GM18861 (cell line): ENCODE measurements around the gene TGIF2.
"Not testable (repeated sequence)": the region's sequence is repeated elsewhere in the genome, so short reads cannot be mapped to it uniquely, and the experiment has no call there.

Experiments used
- ATAC-seq: cut with Tn5 transposase; IDR thresholded peaks from one replicate; pipeline ENCODE4 v1.9.1; 2021; ENCODE audit not compliant: unreplicated experiment

The TGIF2 gene

DNA sequence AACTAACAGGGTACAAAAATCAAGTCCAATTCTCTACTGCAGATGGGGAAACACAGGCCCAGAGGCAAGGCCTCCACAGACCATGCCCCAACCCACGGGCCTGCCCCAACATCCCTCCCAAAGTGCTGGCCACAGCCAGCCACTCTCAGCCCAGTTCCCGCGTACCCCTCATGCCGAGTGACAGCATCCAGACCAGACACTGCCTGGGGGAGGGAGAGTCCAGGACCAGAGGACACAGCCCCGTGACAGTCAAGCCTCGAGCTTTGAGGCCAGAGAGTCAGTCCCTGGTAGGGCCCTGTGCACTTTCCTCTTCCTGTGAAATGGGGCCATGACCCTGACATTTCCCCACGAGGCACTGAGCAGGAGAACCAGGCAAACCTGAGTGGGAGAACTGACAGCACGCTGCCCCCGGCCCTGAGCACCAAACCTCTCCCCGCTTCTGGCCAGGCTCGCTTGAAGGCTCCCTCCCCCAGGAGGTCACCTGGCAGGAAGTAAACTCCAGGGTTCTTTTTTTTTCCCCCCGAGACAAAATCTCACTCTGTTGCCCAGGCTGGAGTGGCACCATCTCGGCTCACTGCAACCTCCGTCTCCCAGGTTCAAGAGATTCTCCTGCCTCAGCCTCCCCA, 27.2 kb upstream of the TGIF2 start:
- no peak for ATAC-seq

- no peak for ATAC-seq
Measured at GRCh38 chr20:36547186-36548005, 26.0 kb upstream of the TGIF2 start.

GRCh38 chr20:36548006-36548315, 25.4 kb upstream of the TGIF2 start:
- no peak for ATAC-seq

DNA sequence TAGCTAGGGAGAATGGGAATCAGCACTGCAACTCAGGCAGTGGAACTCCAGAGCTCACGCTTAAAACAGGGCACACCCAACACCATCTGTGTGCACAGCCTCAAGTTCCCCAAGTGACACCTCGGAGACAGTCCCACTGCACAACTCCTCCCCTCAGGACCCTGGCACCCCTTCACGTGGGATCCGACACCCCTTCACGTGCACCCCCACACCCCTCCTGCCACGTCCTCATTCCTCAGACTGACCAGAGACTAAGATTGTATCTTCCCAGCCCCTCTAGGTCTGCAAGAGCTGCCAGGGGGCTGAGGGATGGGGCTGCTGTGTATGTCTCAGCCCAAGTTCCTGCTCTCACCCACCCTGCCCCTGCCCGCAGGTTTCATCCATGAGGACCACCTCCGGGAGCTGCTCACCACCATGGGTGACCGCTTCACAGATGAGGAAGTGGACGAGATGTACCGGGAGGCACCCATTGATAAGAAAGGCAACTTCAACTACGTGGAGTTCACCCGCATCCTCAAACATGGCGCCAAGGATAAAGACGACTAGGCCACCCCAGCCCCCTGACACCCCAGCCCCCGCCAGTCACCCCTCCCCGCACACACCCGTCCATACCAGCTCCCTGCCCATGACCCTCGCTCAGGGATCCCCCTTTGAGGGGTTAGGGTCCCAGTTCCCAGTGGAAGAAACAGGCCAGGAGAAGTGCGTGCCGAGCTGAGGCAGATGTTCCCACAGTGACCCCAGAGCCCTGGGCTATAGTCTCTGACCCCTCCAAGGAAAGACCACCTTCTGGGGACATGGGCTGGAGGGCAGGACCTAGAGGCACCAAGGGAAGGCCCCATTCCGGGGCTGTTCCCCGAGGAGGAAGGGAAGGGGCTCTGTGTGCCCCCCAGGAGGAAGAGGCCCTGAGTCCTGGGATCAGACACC, 24.4 kb upstream of the TGIF2 start:
- ATAC-seq, result no peak

DNA sequence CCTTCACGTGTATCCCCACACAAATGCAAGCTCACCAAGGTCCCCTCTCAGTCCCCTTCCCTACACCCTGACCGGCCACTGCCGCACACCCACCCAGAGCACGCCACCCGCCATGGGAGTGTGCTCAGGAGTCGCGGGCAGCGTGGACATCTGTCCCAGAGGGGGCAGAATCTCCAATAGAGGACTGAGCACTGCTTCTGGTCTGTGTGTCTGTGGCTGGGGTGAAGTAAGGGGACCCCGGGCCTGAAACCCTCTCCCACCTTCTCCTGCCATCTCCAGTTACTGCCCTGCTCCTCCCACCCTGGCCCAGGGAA, 23.8 kb upstream of the TGIF2 start:
- ATAC-seq, result no peak

DNA sequence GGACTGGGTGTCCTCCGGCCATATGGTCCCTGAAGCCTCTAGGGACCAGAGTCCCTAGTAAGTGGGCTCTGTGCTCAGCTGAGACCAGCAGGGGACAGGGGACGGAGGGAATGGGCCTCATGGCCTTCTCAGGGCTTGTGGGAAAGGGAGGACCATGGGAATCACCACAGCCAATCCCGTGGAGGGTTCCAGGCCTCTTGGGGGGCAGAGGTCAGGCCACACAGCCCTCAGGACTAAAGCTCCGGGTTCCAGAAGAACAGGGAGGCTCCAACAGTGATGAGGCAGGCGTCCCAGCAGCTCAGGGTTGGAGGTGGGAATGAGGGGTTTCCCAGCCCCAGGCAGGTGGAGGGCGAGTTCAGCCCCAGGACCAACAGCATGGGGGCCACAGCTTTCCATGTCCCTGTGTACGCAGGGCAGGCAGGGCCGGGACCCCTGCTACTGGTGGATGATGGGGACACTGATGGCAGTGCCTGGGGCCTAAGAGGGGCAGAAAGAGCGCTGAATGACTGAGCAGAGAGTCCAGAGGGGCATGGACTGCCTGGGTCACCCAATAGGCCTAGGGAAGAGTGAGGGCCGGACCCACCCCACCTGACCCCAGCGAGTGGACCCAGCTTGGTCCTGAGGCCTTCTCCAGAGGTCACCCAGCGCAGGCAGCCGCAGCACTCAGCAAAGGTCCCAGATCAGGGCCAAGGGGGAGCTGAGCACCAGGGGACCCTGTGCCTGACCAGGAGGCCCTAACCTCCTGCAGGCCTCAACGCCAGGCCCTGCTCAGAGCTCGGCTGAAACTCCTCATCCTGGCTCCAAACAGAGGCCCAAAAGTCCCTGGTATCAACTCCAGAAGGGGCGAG, 23.2 kb upstream of the TGIF2 start:
- no peak for ATAC-seq

DNA sequence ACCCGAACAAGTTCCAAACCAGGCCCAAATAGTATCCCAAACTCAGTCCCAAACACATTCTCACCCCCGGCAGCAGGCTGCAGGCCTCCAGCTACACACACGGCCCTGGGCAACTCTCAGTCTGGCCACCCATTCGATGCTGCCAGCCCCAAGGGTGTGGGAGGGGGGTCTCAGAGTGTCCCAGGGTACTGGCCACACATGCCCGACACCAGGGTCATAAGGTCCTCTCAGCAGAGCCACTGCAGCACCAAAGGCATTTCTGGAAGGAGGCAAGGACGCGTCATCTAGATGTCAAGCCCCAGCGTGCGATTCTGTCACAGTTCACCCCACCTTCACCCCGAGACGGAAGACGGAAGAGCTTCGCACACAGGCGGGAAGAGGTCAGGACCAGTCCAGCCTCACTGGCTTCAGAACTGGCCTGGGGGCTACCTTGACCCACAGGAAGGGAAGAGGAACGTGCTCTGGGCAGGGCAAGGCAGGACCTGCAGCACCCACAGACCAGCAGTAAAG, 22.6 kb upstream of the TGIF2 start:
- no peak for ATAC-seq

DNA sequence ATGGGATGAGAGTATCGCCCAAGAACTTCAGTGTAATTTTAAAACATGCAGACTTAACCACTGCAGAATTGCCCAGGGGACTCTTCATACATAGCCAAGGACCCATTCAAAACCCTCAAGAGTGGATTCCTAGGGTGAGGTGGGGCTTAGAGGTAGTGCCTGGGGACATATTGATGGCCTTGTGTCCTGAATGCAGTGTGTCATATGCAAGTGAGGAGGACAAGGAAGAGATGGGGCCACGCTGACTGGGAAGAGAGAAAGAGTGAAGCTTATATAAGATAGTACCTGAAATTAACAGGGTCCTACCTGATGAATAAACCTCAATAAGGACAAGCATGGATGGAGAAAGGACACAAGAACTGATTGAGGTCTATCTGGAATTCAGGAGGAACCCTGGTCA, 18.1 kb upstream of the TGIF2 start:
- no peak for ATAC-seq

- ATAC-seq, result no peak
Measured at GRCh38 chr20:36562724-36563123, 10.7 kb upstream of the TGIF2 start.

DNA sequence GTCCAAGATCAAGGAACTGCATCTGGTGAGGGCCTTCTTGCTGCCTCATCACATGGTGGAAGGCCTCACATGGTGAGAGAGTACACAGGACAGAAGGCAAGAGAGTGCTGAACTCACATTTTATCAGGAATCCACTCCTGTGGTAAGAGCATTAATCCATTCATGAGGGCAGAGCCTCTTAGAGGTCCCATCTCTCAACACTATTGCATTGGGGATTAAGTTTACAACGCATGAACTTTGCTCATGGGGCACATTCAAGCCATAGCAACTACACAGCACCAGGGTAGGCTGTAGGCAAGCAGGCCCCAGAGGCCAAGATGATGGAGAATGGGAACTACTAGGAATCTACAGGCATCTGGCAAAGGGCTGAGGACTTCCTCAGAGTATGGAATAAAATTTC, 10.0 kb upstream of the TGIF2 start:
- no peak for ATAC-seq

- ATAC-seq, result not testable (repeated sequence)
Measured at GRCh38 chr20:36564078-36564725, 9.2 kb upstream of the TGIF2 start.

DNA sequence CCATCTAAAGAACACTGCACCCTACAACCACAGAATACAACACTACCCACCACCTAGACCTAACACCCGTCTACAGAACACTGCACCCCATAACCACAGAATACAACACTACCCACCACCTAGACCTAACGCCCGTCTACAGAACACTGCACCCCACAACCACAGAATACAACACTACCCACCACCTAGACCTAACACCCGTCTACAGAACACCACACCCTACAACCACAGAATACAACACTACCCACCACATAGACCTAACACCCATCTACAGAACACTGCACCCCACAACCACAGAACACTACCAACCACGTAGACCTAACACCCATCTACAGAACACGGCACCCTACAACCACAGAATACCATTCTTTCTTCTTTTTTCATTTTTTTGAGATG, 8.7 kb upstream of the TGIF2 start:
- ATAC-seq, result not testable (repeated sequence)

- ATAC-seq, result no peak
Measured at GRCh38 chr20:36565520-36565919, 7.9 kb upstream of the TGIF2 start.

DNA sequence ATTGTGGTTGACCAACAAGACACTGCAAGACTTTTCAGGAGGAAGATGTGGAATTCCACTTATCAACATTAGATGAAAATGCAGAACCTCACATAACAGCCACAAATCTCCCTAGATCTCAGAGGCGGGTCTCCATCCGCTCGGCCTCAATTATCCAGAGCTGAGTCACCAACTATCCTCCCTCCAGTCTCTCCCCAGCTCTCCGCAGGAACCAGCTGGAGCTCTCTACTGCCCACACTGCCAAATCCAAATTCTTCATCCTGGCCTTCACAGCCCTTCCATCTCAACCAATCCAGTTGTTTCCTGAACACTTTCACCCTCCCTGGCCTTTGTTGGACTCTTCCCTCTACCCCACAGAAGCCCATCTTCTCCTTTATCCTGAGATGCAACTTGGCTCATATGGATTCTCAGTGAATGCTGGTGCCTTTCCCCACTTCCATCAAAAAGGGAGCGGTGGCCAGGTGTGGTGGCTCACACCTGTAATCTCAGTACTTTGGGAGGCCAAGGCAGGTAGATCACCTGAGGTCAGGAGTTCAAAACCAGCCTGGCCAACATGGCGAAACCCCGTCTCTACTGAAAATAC, 3.5 kb upstream of the TGIF2 start:
- no peak for ATAC-seq

DNA sequence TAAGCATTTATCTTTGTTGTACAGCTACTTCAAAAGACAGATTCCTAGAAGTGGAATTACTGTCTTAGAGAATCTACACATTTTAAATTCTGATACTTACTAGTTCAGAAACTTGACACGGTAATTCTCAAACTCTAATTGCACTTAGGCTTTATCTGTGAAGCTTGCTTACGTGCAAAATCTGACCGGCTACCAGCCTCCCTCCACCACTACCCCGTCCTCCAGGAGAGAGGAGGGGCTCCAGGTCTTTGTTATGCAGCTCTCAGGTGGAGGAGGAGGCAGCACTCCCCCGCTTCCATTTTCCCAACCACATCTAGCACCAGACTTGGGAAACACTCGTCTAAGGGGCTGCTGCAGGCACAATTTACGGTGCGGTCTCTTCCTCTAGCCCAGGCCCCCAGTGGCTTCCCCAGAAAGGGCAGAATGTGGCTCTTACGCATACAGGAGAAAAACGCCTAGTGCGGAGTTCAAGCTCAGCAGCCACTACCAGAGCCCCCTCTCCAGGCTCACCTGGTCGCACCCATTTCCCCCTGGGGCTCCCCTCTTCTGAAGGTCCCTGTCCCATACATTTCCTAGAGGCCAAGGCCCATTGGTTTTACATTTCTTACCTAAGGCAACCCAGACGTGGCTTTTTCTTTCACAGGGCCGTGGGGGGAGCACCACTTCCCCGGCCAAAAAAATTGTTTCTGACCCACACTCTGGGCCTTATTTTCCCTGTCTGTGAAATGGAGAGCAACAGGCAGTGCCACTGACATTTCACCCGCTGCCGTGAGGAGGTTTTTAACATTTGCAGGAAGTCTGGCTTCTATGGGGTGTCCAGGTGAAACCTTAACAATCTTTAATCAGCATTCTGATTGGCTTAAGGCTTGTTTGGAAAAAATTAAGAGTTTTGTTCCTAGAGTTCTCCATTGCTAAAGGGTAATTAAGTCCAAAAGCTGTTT, 1.6 kb upstream of the TGIF2 start:
- no peak for ATAC-seq

- no peak for ATAC-seq
Measured at GRCh38 chr20:36572701-36573102, 695 bp upstream of the TGIF2 start.

GRCh38 chr20:36573798-36574365, 485 bp downstream of the TGIF2 start:
- ATAC-seq, result no peak

DNA sequence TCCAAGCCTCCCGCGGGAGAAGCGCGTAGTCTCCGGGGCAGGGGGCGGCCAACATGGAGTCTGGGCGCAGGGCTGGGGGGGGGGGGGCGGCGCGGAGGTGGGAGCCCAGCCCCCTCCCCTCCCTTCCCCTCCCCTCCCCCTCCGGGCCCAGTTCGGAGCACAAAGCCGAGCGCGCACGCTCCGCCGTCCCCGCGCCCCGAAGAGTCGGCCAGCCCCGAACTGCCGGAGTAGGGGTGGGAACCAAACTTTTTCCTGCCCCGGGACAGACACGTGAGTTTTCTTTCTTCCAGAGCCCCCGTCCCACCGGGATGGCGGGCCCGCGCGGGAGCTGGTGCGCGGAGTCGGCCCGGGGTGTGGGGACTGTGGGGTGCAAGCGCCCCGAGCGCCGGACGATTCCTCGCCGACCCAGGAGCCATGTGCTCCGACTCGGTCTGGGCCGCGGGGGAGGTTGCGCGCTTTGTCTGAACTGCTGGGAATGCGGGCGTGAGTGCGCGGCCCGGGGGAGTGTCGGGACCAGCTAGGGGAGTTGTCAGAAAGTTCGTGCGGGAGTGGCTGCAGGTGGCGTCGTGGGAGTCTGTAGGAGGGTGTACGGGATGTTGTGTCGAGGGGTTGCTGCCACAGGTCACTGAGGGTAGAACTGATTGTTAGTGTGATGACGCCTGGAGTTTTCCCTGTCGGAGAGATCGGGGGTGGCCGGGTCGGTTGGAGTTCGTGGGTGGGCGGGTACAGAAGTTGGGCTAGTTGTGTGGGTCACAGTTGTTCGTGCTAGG, 1.2 kb downstream of the TGIF2 start:
- no peak for ATAC-seq
